HG03354 (cell line): Measurements from ENCODE around the gene CYTH4.
A peak's percentile ranks its signal among the peaks of the same experiment; 100 is the strongest.
"Not testable (repeated sequence)": the region's sequence is repeated elsewhere in the genome, so short reads cannot be mapped to it uniquely, and the experiment has no call there.

ENCODE experiments used
- ATAC-seq: cut with Tn5 transposase; IDR thresholded peaks from one replicate; pipeline ENCODE4 v1.9.1; 2021; ENCODE audit warnings: mild to moderate bottlenecking; ENCODE audit not compliant: unreplicated experiment, poor library complexity, severe bottlenecking

Gene CYTH4

GRCh38 chr22:37282385-37282677 lies at the start of gene CYTH4:
Gene CYTH4 (plus strand): TSS chr22:37282508. CDS start chr22:37282570, 62 bp downstream.
- peak; percentile 66 for ATAC-seq

GRCh38 chr22:37233371-37233750 lies 48.9 kb upstream of the CYTH4 start:
- not testable (repeated sequence) for ATAC-seq

GRCh38 chr22:37233751-37234631 lies 48.3 kb upstream of the CYTH4 start:
- no peak for ATAC-seq

GRCh38 chr22:37234736-37235711 lies 47.3 kb upstream of the CYTH4 start:
- ATAC-seq, result no peak

- ATAC-seq, result no peak
Observed at GRCh38 chr22:37235897-37236607, 46.3 kb upstream of the CYTH4 start.

- no peak for ATAC-seq
Observed at GRCh38 chr22:37237371-37238268, 44.7 kb upstream of the CYTH4 start.

- ATAC-seq, result no peak
Observed at GRCh38 chr22:37239336-37240239, 42.7 kb upstream of the CYTH4 start.

GRCh38 chr22:37240240-37240940 lies 41.9 kb upstream of the CYTH4 start:
- no peak for ATAC-seq

- no peak for ATAC-seq
Observed at GRCh38 chr22:37240941-37241320, 41.4 kb upstream of the CYTH4 start.

GRCh38 chr22:37241351-37242142 lies 40.8 kb upstream of the CYTH4 start:
- ATAC-seq, result no peak

GRCh38 chr22:37242395-37242918 lies 39.9 kb upstream of the CYTH4 start:
- peak; percentile 55 for ATAC-seq

- peak; percentile 8 for ATAC-seq
Observed at GRCh38 chr22:37243402-37244113, 38.8 kb upstream of the CYTH4 start.

GRCh38 chr22:37244114-37244921 lies 38.0 kb upstream of the CYTH4 start, which contains the start of gene RAC2:
Gene RAC2 (minus strand): TSS chr22:37244269. CDS start chr22:37244148, 121 bp downstream.
- peak; percentile 62 for ATAC-seq

GRCh38 chr22:37244922-37245722 lies 37.2 kb upstream of the CYTH4 start:
- ATAC-seq, result peak; percentile 40
